Inferior parietal cortex (tissue), 1 donor: ENCODE measurements around the gene FAM237B.
"Not testable (repeated sequence)": the region's sequence is repeated elsewhere in the genome, so short reads cannot be mapped to it uniquely, and the experiment has no call there.

Experiments used
- DNase-seq: peaks from one replicate; pipeline ENCODE4 v3.0.0-alpha.2; 2016; ENCODE audit errors: extremely low spot score

FAM237B gene

GRCh38 chr7:90320801-90321494, at the start of gene FAM237B:
Gene FAM237B, minus strand, starts transcription at chr7:90321304. Its CDS starts 1,556 bp downstream, at chr7:90319748.
- DNase-seq = no peak

GRCh38 chr7:90351987-90352386, 30.9 kb upstream of the FAM237B start:
- no peak for DNase-seq

GRCh38 chr7:90350032-90350431, 28.9 kb upstream of the FAM237B start:
- DNase-seq = not testable (repeated sequence)

- DNase-seq = no peak
Measured at GRCh38 chr7:90349305-90349704, 28.2 kb upstream of the FAM237B start.

GRCh38 chr7:90347759-90348158, 26.7 kb upstream of the FAM237B start:
- no peak for DNase-seq

- DNase-seq = peak; percentile 97
Measured at GRCh38 chr7:90346336-90347125, 25.4 kb upstream of the FAM237B start, which contains the start of gene GTPBP10. Gene GTPBP10, plus strand, starts transcription at chr7:90346716. Its CDS starts 26 bp downstream, at chr7:90346742.

- peak; percentile 68 for DNase-seq
Measured at GRCh38 chr7:90345595-90346335, 24.7 kb upstream of the FAM237B start.

GRCh38 chr7:90345016-90345415, 23.9 kb upstream of the FAM237B start:
- DNase-seq = no peak

GRCh38 chr7:90337106-90337505, 16.0 kb upstream of the FAM237B start:
- no peak for DNase-seq

- not testable (repeated sequence) for DNase-seq
Measured at GRCh38 chr7:90334926-90335325, 13.8 kb upstream of the FAM237B start.

- no peak for DNase-seq
Measured at GRCh38 chr7:90334193-90334843, 13.2 kb upstream of the FAM237B start.

- no peak for DNase-seq
Measured at GRCh38 chr7:90326500-90326899, 5.4 kb upstream of the FAM237B start.

- no peak for DNase-seq
Measured at GRCh38 chr7:90322837-90323236, 1.7 kb upstream of the FAM237B start.

- no peak for DNase-seq
Measured at GRCh38 chr7:90320418-90320800, 695 bp downstream of the FAM237B start.

GRCh38 chr7:90320014-90320413, 1.1 kb downstream of the FAM237B start:
- no peak for DNase-seq

- DNase-seq = no peak
Measured at GRCh38 chr7:90313907-90314306, 7.2 kb downstream of the FAM237B start.

- peak; percentile 20 for DNase-seq
Measured at GRCh38 chr7:90312745-90313144, 8.4 kb downstream of the FAM237B start.

- DNase-seq = no peak
Measured at GRCh38 chr7:90311175-90311574, 9.9 kb downstream of the FAM237B start.

GRCh38 chr7:90309872-90310271, 11.2 kb downstream of the FAM237B start:
- no peak for DNase-seq

- no peak for DNase-seq
Measured at GRCh38 chr7:90303241-90303640, 17.9 kb downstream of the FAM237B start.

GRCh38 chr7:90298145-90299038, 22.7 kb downstream of the FAM237B start:
- peak; percentile 45 for DNase-seq
